Peyer's patch (tissue), 4 donors: Measurements from ENCODE around the gene TMEM19. TPM values are rescaled to one million over a fixed set of nuclear protein-coding genes. Genes with fewer than 3 reads are reported as not detected.

Experiments used
- DNase-seq, 3 donors: peaks; one replicate each; pipeline ENCODE4 v3.0.0-alpha.2; 2017 to 2019
- H3K27ac ChIP-seq, 4 donors: fragments of 200-600 bp; sonication (generic); one replicate each; pipeline ENCODE4 v1.5.1; 2016 to 2019
- H3K27me3 ChIP-seq, 2 donors: fragments of 200-600 bp; sonication (generic); one replicate each; pipeline ENCODE4 v1.5.1; 2019
- H3K36me3 ChIP-seq, 3 donors: fragments of 200-600 bp; sonication (generic); one replicate each; pipeline ENCODE4 v1.5.1; 2016 to 2019
- H3K4me1 ChIP-seq, 4 donors: fragments of 200-600 bp; sonication (generic); one replicate each; pipeline ENCODE4 v1.5.1; 2016 to 2019
- H3K4me3 ChIP-seq, 4 donors: fragments of 200-600 bp; sonication (generic); 1 replicate in 3 of 4; 2 replicates in 1 of 4; pipeline ENCODE4 v1.5.1; 2016 to 2019; ENCODE audit warnings: mild to moderate bottlenecking in 1 of 4
- H3K9me3 ChIP-seq, 4 donors: fragments of 200-600 bp; sonication (generic); one replicate each; pipeline ENCODE4 v1.5.1; 2016 to 2019; ENCODE audit warnings: mild to moderate bottlenecking in 1 of 4
- CTCF ChIP-seq, 6 experiments: fragments of 450-650 bp in 4 of 6; fragments of 200-600 bp in 2 of 6; sonication (generic) in 1 of 6; IDR thresholded peaks; one replicate each; pipeline ENCODE4 v1.5.1; 2017 to 2019; ENCODE audit warnings: antibody characterized with exemption in 6 of 6, mild to moderate bottlenecking in 3 of 6, moderate library complexity in 1 of 6
- POLR2A ChIP-seq, 2 donors: fragments of 450-650 bp; IDR thresholded peaks; one replicate each; pipeline ENCODE4 v1.5.1; 2017; ENCODE audit warnings: antibody characterized with exemption in 2 of 2, mild to moderate bottlenecking in 2 of 2, moderate library complexity in 2 of 2
- total RNA-seq, 4 donors: library from RNA; depleted of rRNA; stranded (reverse); fragments of >200 nt; gene quantifications; one replicate each; pipeline ENCODE4 v1.1.0, GENCODE V29; 2016

Gene TMEM19
- total RNA-seq, 4 donors from 2014 or later: 12.4 to 48.3 (median 43.6) TPM

GRCh38 chr12:71641390-71641789 lies 44.5 kb upstream of the TMEM19 start:
- no peak for DNase-seq
- H3K27me3 ChIP-seq: no peaks in the 10 kb centered on the region
- no peak overlapping the region for H3K27ac ChIP-seq
- no peaks in the 10 kb centered on the region for H3K4me1 ChIP-seq
- no peaks in the 10 kb centered on the region for H3K9me3 ChIP-seq
- peaks cover 0 to 90% (median 0%) of the 10 kb centered on the region in 3 donors for H3K36me3 ChIP-seq
- no peak overlapping the region for H3K4me3 ChIP-seq
- TF ChIP-seq CTCF (IDR thresholded peaks at IDR 0.05) (no peak), POLR2A (IDR thresholded peaks at IDR 0.05) (no peak)

DNA sequence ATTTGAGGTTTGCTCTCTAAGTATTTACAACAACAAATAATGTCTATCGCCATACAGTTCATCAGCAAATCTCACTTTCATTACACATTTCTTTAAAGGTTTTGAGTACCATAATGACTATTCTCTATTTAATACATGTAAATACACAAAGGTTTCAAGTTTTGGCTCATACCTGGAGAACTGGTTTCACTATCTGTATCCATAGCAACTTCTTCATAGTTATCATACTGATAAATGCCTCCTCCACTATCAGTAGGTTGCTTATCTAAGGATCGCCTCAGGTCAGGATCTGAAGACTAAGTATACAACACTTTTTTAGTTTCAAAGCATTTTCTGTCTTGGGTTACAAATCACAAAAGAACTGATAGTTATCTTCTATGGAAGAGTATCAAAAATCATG lies 43.6 kb upstream of the TMEM19 start:
- H3K9me3 ChIP-seq: no peaks in the 10 kb centered on the region
- no peak for DNase-seq
- no peaks in the 10 kb centered on the region for H3K4me1 ChIP-seq
- H3K4me3 ChIP-seq: no peak overlapping the region
- no peak overlapping the region for H3K27ac ChIP-seq
- H3K36me3 ChIP-seq: peaks cover 0 to 93% (median 0%) of the 10 kb centered on the region in 3 donors
- H3K27me3 ChIP-seq: no peaks in the 10 kb centered on the region
- no peak for TF ChIP-seq CTCF (IDR thresholded peaks at IDR 0.05)
- TF ChIP-seq POLR2A (IDR thresholded peaks at IDR 0.05): no peak

GRCh38 chr12:71645268-71645667 lies 40.6 kb upstream of the TMEM19 start:
- no peaks in the 10 kb centered on the region for H3K4me1 ChIP-seq

DNA sequence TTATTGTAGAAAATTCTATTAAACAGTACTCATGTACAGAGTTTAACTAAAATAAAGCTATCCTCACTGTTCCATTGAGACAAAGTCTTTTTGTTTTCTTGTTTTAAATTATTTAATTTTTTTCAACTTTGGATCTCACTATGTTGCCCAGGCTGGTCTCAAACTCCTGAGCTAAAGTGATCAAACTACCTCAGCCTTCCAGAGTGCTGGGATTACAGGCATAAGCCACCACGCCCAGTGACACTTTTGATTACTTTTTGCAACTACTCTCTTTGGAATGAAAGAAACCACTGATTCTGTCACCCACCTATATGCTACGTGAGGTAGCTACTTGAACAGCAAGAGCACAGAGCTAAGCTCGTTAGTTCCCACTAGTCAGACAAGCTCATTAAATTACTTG lies 39.4 kb upstream of the TMEM19 start:
- Histone ChIP-seq H3K27me3 (no peaks in the 10 kb centered on the region), H3K4me3 (no peak overlapping the region), H3K36me3 (peaks cover 0 to 64% (median 0%) of the 10 kb centered on the region in 3 donors), H3K9me3 (no peaks in the 10 kb centered on the region), H3K4me1 (no peaks in the 10 kb centered on the region), H3K27ac (no peak overlapping the region)
- TF ChIP-seq CTCF (IDR thresholded peaks at IDR 0.05) (no peak), POLR2A (IDR thresholded peaks at IDR 0.05) (no peak)
- no peak for DNase-seq

More at GRCh38 chr12:71645268-71645667, 40.6 kb upstream of the TMEM19 start:
- Histone ChIP-seq H3K27me3 (no peaks in the 10 kb centered on the region), H3K4me3 (no peak overlapping the region), H3K27ac (no peak overlapping the region), H3K9me3 (no peaks in the 10 kb centered on the region), H3K36me3 (peaks cover 0 to 74% (median 0%) of the 10 kb centered on the region in 3 donors)
- no peak for DNase-seq
- no peak for TF ChIP-seq POLR2A (IDR thresholded peaks at IDR 0.05)
- no peak for TF ChIP-seq CTCF (IDR thresholded peaks at IDR 0.05)

GRCh38 chr12:71648537-71648936 lies 37.3 kb upstream of the TMEM19 start:
- Histone ChIP-seq H3K27me3 (no peaks in the 10 kb centered on the region), H3K9me3 (no peaks in the 10 kb centered on the region), H3K36me3 (peaks cover 0 to 64% (median 0%) of the 10 kb centered on the region in 3 donors), H3K4me1 (no peaks in the 10 kb centered on the region), H3K4me3 (no peak overlapping the region), H3K27ac (no peak overlapping the region)
- TF ChIP-seq POLR2A (IDR thresholded peaks at IDR 0.05): no peak
- TF ChIP-seq CTCF (IDR thresholded peaks at IDR 0.05): no peak
- no peak for DNase-seq

DNA sequence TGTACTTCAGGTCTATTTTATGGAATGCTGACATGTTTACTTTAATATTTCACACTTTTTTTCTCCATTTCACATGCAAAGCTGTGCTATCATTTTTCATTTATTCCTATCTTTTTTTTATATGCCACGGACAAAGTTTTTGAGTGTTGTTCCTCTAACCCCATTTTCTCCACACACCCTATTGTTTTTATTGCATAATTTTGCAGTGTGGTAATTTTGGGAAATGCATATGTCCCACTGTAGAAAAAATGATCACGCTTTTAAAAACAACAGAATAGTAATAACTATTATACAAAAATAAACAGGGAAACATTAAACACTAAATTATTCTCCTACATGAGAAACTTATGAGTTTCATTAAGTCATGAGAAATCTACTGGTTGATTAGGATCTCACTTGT lies 36.5 kb upstream of the TMEM19 start:
- Histone ChIP-seq H3K27me3 (no peaks in the 10 kb centered on the region), H3K9me3 (no peaks in the 10 kb centered on the region), H3K27ac (no peak overlapping the region), H3K4me1 (no peaks in the 10 kb centered on the region), H3K4me3 (no peak overlapping the region), H3K36me3 (peaks cover 0 to 62% (median 0%) of the 10 kb centered on the region in 3 donors)
- TF ChIP-seq CTCF (IDR thresholded peaks at IDR 0.05) (no peak), POLR2A (IDR thresholded peaks at IDR 0.05) (no peak)
- DNase-seq: no peak
